MM.1S (cell line): ENCODE results near the gene PFN3.

Experiments
- DNase-seq: peaks from one replicate; pipeline ENCODE4 v3.0.0-alpha.2; 2015
- H2AFZ ChIP-seq: fragments of 300-600 bp; sonication (generic); 2 replicates; pipeline ENCODE4 v1.6.0; 2016; ENCODE audit warnings: antibody characterized with exemption, low read length
- H3F3A ChIP-seq: fragments of 300-600 bp; sonication (generic); 2 replicates; pipeline ENCODE4 v1.6.1; 2016; ENCODE audit warnings: mild to moderate bottlenecking, antibody characterized with exemption, low read length, moderate library complexity, mixed read lengths; ENCODE audit not compliant: insufficient read depth
- H3K27ac ChIP-seq: fragments of 300-600 bp; sonication (generic); 2 replicates; pipeline ENCODE4 v1.5.1; 2016; ENCODE audit warnings: mild to moderate bottlenecking, low read length
- H3K27me3 ChIP-seq: fragments of 300-600 bp; sonication (generic); replicated peaks from 2 replicates; pipeline ENCODE4 v1.6.0; 2016; ENCODE audit warnings: low read length; ENCODE audit not compliant: insufficient read depth
- H3K36me3 ChIP-seq: fragments of 300-600 bp; sonication (generic); replicated peaks from 2 replicates; pipeline ENCODE4 v1.6.1; 2016; ENCODE audit warnings: mild to moderate bottlenecking, low read length, mixed read lengths; ENCODE audit not compliant: insufficient read depth
- H3K4me1 ChIP-seq: fragments of 300-600 bp; sonication (generic); 2 replicates; pipeline ENCODE4 v1.6.1; 2016; ENCODE audit warnings: low read length, mixed read lengths
- H3K4me2 ChIP-seq: fragments of 300-600 bp; sonication (generic); 2 replicates; pipeline ENCODE4 v1.6.0; 2016; ENCODE audit warnings: low read depth, low read length
- H3K4me3 ChIP-seq: fragments of 300-600 bp; sonication (generic); 2 replicates; pipeline ENCODE4 v1.5.1; 2016; ENCODE audit warnings: low read length, mixed read lengths
- H3K79me2 ChIP-seq: fragments of 300-600 bp; sonication (generic); 2 replicates; pipeline ENCODE4 v1.6.1; 2016; ENCODE audit warnings: mixed run types, low read length, mixed read lengths
- H3K9ac ChIP-seq: fragments of 300-600 bp; sonication (generic); 2 replicates; pipeline ENCODE4 v1.6.1; 2016; ENCODE audit warnings: low read length, mixed read lengths
- H3K9me2 ChIP-seq: fragments of 300-600 bp; sonication (generic); replicated peaks from 2 replicates; pipeline ENCODE4 v1.6.1; 2016; ENCODE audit warnings: mild to moderate bottlenecking, low read length, mixed read lengths; ENCODE audit not compliant: insufficient read depth
- H3K9me3 ChIP-seq: fragments of 300-600 bp; sonication (generic); replicated peaks from 2 replicates; pipeline ENCODE4 v1.6.1; 2016; ENCODE audit warnings: mild to moderate bottlenecking, low read length, mixed read lengths; ENCODE audit not compliant: insufficient read depth
- H4K20me1 ChIP-seq: fragments of 300-600 bp; sonication (generic); 2 replicates; pipeline ENCODE4 v1.6.1; 2016; ENCODE audit warnings: mild to moderate bottlenecking, low read length, moderate library complexity, mixed read lengths; ENCODE audit not compliant: insufficient read depth
- CTCF ChIP-seq: fragments of 300-600 bp; sonication (generic); IDR thresholded peaks from 2 replicates; pipeline ENCODE4 v1.5.1; 2016; ENCODE audit warnings: antibody characterized with exemption, low read length, mixed read lengths
- EZH2 ChIP-seq: fragments of 300-600 bp; sonication (generic); optimal IDR thresholded peaks from 2 replicates; pipeline ENCODE3; 2017; ENCODE audit warnings: low read depth, mild to moderate bottlenecking, antibody characterized with exemption, low read length, mixed read lengths
- EZH2phosphoT487 ChIP-seq: fragments of 300-600 bp; sonication (generic); IDR thresholded peaks from 2 replicates; pipeline ENCODE4 v1.6.1; 2018; ENCODE audit warnings: antibody characterized with exemption, low read length

PFN3 gene

DNA sequence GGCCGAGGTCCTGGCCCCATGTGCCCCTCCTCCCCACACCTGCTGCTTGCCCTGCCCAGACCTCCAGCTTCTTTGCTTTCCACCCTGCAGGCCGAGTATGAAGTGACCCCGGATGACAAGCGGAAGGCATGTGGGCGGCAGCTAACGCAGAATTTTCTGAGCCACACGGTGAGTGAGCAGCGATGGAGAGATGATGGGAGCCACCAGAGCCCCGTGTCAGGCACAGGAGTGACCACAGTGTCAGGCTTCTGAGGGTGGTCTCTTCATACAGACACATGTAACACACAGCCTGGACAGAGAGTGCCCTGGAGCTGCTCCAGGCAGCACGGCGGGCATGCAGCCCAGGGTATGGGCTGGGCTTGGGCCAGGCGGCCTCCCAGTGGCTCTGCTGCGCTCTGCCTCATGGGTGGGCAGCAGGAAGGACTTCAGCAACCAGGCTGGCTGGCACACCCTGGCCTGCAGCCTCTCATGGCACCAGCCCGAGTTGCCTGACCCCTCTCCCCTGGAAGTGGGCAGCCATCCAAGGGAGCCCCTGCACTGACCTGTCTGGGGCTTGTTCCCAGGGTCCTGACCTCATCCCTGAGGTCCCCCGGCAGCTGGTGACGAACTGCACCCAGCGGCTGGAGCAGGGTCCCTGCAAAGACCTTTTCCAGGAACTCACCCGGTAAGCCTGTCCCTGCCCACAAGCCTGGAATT, 31.8 kb upstream of the PFN3 start:
- H3K27ac ChIP-seq: peak overlapping the region; percentile 98
- H3K79me2 ChIP-seq: peaks cover 79% of the 10 kb centered on the region
- H4K20me1 ChIP-seq: no peaks in the 10 kb centered on the region
- H3K9ac ChIP-seq: peak overlapping the region; percentile 73
- peak overlapping the region; percentile 100 for H3K4me2 ChIP-seq
- H3K4me1 ChIP-seq: peaks cover 49% of the 10 kb centered on the region
- DNase-seq: no peak
- H3K9me3 ChIP-seq: no peaks in the 10 kb centered on the region
- no peaks in the 10 kb centered on the region for H3K27me3 ChIP-seq
- no peak overlapping the region for H2AFZ ChIP-seq
- peaks cover 45% of the 10 kb centered on the region for H3F3A ChIP-seq
- TF ChIP-seq EZH2: no peak
- no peak for TF ChIP-seq EZH2phosphoT487
- TF ChIP-seq CTCF: no peak
- peak overlapping the region; percentile 39; the same call in 1 of the 2 replicates for H3K4me3 ChIP-seq
- H3K9me2 ChIP-seq: no peaks in the 10 kb centered on the region
- H3K36me3 ChIP-seq: peaks cover 20% of the 10 kb centered on the region

- TF ChIP-seq CTCF: no peak
- TF ChIP-seq EZH2phosphoT487: no peak
- TF ChIP-seq EZH2: no peak
- H2AFZ ChIP-seq: no peak overlapping the region
- peak overlapping the region; percentile 73 for H3K9ac ChIP-seq
- DNase-seq: peak; percentile 94
- H3K27me3 ChIP-seq: no peaks in the 10 kb centered on the region
- peak overlapping the region; percentile 100 for H3K4me2 ChIP-seq
- H3K36me3 ChIP-seq: peaks cover 20% of the 10 kb centered on the region
- H3F3A ChIP-seq: peaks cover 49% of the 10 kb centered on the region
- peaks cover 84% of the 10 kb centered on the region for H3K79me2 ChIP-seq
- H3K9me3 ChIP-seq: no peaks in the 10 kb centered on the region
- H3K4me1 ChIP-seq: peaks cover 49% of the 10 kb centered on the region
- H3K9me2 ChIP-seq: no peaks in the 10 kb centered on the region
- H3K4me3 ChIP-seq: peak overlapping the region; percentile 39; the same call in 1 of the 2 replicates
- H3K27ac ChIP-seq: peak overlapping the region; percentile 98
- H4K20me1 ChIP-seq: no peaks in the 10 kb centered on the region
These were observed 31.1 kb upstream of the PFN3 start for GRCh38 chr5:177431317-177432142.

- Histone ChIP-seq H3K4me1 (peaks cover 49% of the 10 kb centered on the region), H3K9me3 (no peaks in the 10 kb centered on the region), H2AFZ (no peak overlapping the region), H4K20me1 (no peaks in the 10 kb centered on the region), H3K79me2 (peaks cover 81% of the 10 kb centered on the region), H3K36me3 (peaks cover 20% of the 10 kb centered on the region), H3K27ac (peak overlapping the region; percentile 98), H3K4me2 (peak overlapping the region; percentile 100), H3K27me3 (no peaks in the 10 kb centered on the region), H3F3A (peaks cover 49% of the 10 kb centered on the region), H3K9ac (peak overlapping the region; percentile 73), H3K4me3 (0 out of 2 replicates have a peak overlapping the region, but pooled peaks have one; percentile 11), H3K9me2 (no peaks in the 10 kb centered on the region)
- DNase-seq: no peak
- no peak for TF ChIP-seq EZH2phosphoT487
- no peak for TF ChIP-seq EZH2
- TF ChIP-seq CTCF: no peak
These were observed 30.5 kb upstream of the PFN3 start for GRCh38 chr5:177430972-177431316.
